ENCODE data around the gene ZNF385D. TPM values are rescaled to one million over a fixed set of nuclear protein-coding genes. Genes with fewer than 3 reads are reported as not detected.
A peak's percentile ranks its signal among the peaks of the same experiment; 100 is the strongest.

ZNF385D gene
- total and polyA plus RNA-seq, 4 donors = 6.2 to 33.7 (median 29.5) TPM

- 100% methylated on average over 3 of the region's 4 CpGs for WGBS (ENCODE audit: insufficient coverage)
- H3K4me1 ChIP-seq (ENCODE audit: control insufficient read depth, insufficient read depth, low read length) = no peaks in the 10 kb centered on the region
- H3K4me3 ChIP-seq (ENCODE audit: low read depth, low read length) = no peak overlapping the region
- H3K27me3 ChIP-seq (ENCODE audit: control insufficient read depth, insufficient read depth, low read length) = no peaks in the 10 kb centered on the region
- H3K9me3 ChIP-seq (ENCODE audit: control insufficient read depth, insufficient read depth, low read length) = no peaks in the 10 kb centered on the region
- no peak for DNase-seq (ENCODE audit: low read depth in 4 of 6, low spot score in 6 of 6)
- H3K36me3 ChIP-seq (ENCODE audit: control insufficient read depth, insufficient read depth, low read length) = no peaks in the 10 kb centered on the region
- no peak overlapping the region for H3K27ac ChIP-seq (ENCODE audit: low read depth, low read length)
These were observed 109.1 kb downstream of the ZNF385D start for GRCh38 chr3:21641959-21642358.

GRCh38 chr3:21638488-21638887 is 112.5 kb downstream of the ZNF385D start:
- 89% methylated on average over 1 of the region's 2 CpGs for WGBS (ENCODE audit: insufficient coverage)
- DNase-seq (ENCODE audit: low read depth in 4 of 6, low spot score in 6 of 6) = no peak
- no peaks in the 10 kb centered on the region for H3K36me3 ChIP-seq (ENCODE audit: control insufficient read depth, insufficient read depth, low read length)

GRCh38 chr3:21634112-21634511 is 116.9 kb downstream of the ZNF385D start:
- Histone ChIP-seq H3K36me3 (ENCODE audit: control insufficient read depth, insufficient read depth, low read length) (no peaks in the 10 kb centered on the region), H3K4me3 (ENCODE audit: low read depth, low read length) (no peak overlapping the region), H3K27me3 (ENCODE audit: control insufficient read depth, insufficient read depth, low read length) (no peaks in the 10 kb centered on the region), H3K4me1 (ENCODE audit: control insufficient read depth, insufficient read depth, low read length) (no peaks in the 10 kb centered on the region), H3K9me3 (ENCODE audit: control insufficient read depth, insufficient read depth, low read length) (no peaks in the 10 kb centered on the region), H3K27ac (ENCODE audit: low read depth, low read length) (no peak overlapping the region)
- WGBS (ENCODE audit: insufficient coverage) = no CpG with 5 or more reads among the region's 1 CpG
- DNase-seq (ENCODE audit: low read depth in 4 of 6, low spot score in 6 of 6) = no peak

More at GRCh38 chr3:21638488-21638887, 112.5 kb downstream of the ZNF385D start:
- H3K27ac ChIP-seq (ENCODE audit: low read depth, low read length) = no peak overlapping the region
- H3K27me3 ChIP-seq (ENCODE audit: control insufficient read depth, insufficient read depth, low read length) = no peaks in the 10 kb centered on the region
- H3K4me3 ChIP-seq (ENCODE audit: low read depth, low read length) = no peak overlapping the region
- H3K9me3 ChIP-seq (ENCODE audit: control insufficient read depth, insufficient read depth, low read length) = no peaks in the 10 kb centered on the region
- H3K4me1 ChIP-seq (ENCODE audit: control insufficient read depth, insufficient read depth, low read length) = no peaks in the 10 kb centered on the region

GRCh38 chr3:21624524-21624923 is 126.5 kb downstream of the ZNF385D start:
- no CpG with 5 or more reads among the region's 4 CpGs for WGBS (ENCODE audit: insufficient coverage)
- no peaks in the 10 kb centered on the region for H3K9me3 ChIP-seq (ENCODE audit: control insufficient read depth, insufficient read depth, low read length)
- no peak overlapping the region for H3K27ac ChIP-seq (ENCODE audit: low read depth, low read length)
- H3K36me3 ChIP-seq (ENCODE audit: control insufficient read depth, insufficient read depth, low read length) = no peaks in the 10 kb centered on the region
- no peaks in the 10 kb centered on the region for H3K4me1 ChIP-seq (ENCODE audit: control insufficient read depth, insufficient read depth, low read length)
- no peak for DNase-seq (ENCODE audit: low read depth in 4 of 6, low spot score in 6 of 6)
- no peak overlapping the region for H3K4me3 ChIP-seq (ENCODE audit: low read depth, low read length)
- no peaks in the 10 kb centered on the region for H3K27me3 ChIP-seq (ENCODE audit: control insufficient read depth, insufficient read depth, low read length)

DNA sequence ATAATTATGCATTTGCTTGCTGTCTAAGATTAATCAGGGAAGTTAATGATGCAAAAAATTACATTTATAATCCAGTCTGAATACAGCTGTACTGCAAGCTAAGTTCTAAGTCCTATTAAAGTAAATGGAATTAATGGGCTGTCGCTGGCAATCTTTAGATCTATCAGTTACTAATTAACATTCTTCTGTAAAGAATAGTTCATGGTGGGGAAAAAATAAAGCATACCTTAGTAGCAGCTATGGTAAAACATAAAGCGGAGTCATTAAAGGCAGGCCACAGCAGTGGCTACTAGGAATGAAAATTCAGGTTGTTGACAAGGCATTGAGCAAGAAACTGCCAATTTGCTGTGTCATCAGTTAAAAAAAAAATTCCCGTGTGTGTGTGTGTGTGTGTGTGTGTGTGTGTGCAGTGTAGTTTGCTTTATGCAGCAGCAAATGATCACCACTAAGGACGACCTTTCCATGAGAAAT is 129.8 kb downstream of the ZNF385D start:
- WGBS (ENCODE audit: insufficient coverage) = 59% methylated on average over 2 of the region's 4 CpGs

DNA sequence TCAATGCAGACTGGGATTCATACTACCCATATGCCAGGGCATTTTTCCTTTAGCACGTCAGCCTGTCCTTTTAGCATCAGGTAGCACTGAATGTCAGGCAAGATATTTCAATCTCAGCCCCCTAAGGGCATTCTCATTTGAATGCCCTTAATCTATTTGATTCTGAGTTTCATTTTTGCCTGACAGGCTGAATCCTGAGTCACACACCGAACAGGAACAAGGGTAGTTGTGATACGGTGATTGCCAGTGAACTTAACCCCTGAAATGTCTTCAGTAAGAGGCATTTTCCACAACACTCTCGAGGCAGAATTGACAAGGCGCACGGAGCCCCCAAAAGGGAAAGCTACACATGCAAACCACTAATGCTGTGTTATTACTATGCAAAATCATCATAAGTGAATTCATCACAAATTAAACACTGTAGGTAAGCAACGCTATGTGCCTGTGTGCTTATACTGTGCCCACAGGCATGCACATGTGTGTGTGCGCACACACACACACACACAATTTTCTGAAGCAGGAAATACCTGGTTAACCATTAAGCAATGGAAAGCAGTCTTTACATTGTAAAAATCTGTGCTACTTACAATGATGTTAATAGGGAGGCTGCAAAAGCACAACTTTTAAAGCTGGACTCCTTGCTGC is 130.4 kb downstream of the ZNF385D start:
- H3K27me3 ChIP-seq (ENCODE audit: control insufficient read depth, insufficient read depth, low read length) = no peaks in the 10 kb centered on the region
- H3K9me3 ChIP-seq (ENCODE audit: control insufficient read depth, insufficient read depth, low read length) = no peaks in the 10 kb centered on the region
- DNase-seq (ENCODE audit: low read depth in 4 of 6, low spot score in 6 of 6) = no peak
- H3K36me3 ChIP-seq (ENCODE audit: control insufficient read depth, insufficient read depth, low read length) = no peaks in the 10 kb centered on the region
- no peak overlapping the region for H3K27ac ChIP-seq (ENCODE audit: low read depth, low read length)
- H3K4me1 ChIP-seq (ENCODE audit: control insufficient read depth, insufficient read depth, low read length) = no peaks in the 10 kb centered on the region
- WGBS (ENCODE audit: insufficient coverage) = 55% methylated on average over 6 of the region's 8 CpGs
- no peak overlapping the region for H3K4me3 ChIP-seq (ENCODE audit: low read depth, low read length)

More for the DNA sequence above, 129.8 kb downstream of the ZNF385D start:
- no peaks in the 10 kb centered on the region for H3K4me1 ChIP-seq (ENCODE audit: control insufficient read depth, insufficient read depth, low read length)
- H3K4me3 ChIP-seq (ENCODE audit: low read depth, low read length) = no peak overlapping the region
- no peaks in the 10 kb centered on the region for H3K36me3 ChIP-seq (ENCODE audit: control insufficient read depth, insufficient read depth, low read length)
- no peak overlapping the region for H3K27ac ChIP-seq (ENCODE audit: low read depth, low read length)
- no peaks in the 10 kb centered on the region for H3K9me3 ChIP-seq (ENCODE audit: control insufficient read depth, insufficient read depth, low read length)
- DNase-seq (ENCODE audit: low read depth in 4 of 6, low spot score in 6 of 6) = peak in 1 of 6 donors; percentile 80
- no peaks in the 10 kb centered on the region for H3K27me3 ChIP-seq (ENCODE audit: control insufficient read depth, insufficient read depth, low read length)

DNA sequence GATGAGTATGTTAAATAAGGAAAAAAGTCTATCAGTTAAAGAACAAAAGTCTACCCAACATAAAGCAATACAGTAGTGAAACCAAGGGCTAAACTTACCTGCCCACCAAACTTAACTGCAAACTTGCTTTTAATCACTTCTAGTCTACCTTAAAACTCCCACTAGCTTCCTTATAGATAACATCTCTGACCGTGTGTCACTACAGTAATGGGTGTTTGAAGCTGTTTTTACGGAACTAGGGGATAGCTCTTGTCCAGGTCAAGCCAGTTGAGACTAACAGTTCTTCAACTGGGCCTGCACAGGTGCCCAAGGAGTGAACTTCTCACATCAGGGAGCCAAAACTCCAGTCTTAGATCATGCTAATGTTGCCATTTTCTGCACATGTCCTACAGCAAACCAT is 132.3 kb downstream of the ZNF385D start:
- Histone ChIP-seq H3K9me3 (ENCODE audit: control insufficient read depth, insufficient read depth, low read length) (no peaks in the 10 kb centered on the region), H3K27me3 (ENCODE audit: control insufficient read depth, insufficient read depth, low read length) (no peaks in the 10 kb centered on the region), H3K4me3 (ENCODE audit: low read depth, low read length) (no peak overlapping the region), H3K4me1 (ENCODE audit: control insufficient read depth, insufficient read depth, low read length) (no peaks in the 10 kb centered on the region), H3K36me3 (ENCODE audit: control insufficient read depth, insufficient read depth, low read length) (no peaks in the 10 kb centered on the region), H3K27ac (ENCODE audit: low read depth, low read length) (no peak overlapping the region)
- DNase-seq (ENCODE audit: low read depth in 4 of 6, low spot score in 6 of 6) = no peak
- WGBS (ENCODE audit: insufficient coverage) = no CpG with 5 or more reads among the region's 2 CpGs

GRCh38 chr3:21613372-21614070 is 137.5 kb downstream of the ZNF385D start:
- H3K4me1 ChIP-seq (ENCODE audit: control insufficient read depth, insufficient read depth, low read length) = no peaks in the 10 kb centered on the region
- no peaks in the 10 kb centered on the region for H3K36me3 ChIP-seq (ENCODE audit: control insufficient read depth, insufficient read depth, low read length)
- DNase-seq (ENCODE audit: low read depth in 4 of 6, low spot score in 6 of 6) = no peak
- no peak overlapping the region for H3K27ac ChIP-seq (ENCODE audit: low read depth, low read length)
- H3K9me3 ChIP-seq (ENCODE audit: control insufficient read depth, insufficient read depth, low read length) = no peaks in the 10 kb centered on the region
- H3K4me3 ChIP-seq (ENCODE audit: low read depth, low read length) = no peak overlapping the region
- no peaks in the 10 kb centered on the region for H3K27me3 ChIP-seq (ENCODE audit: control insufficient read depth, insufficient read depth, low read length)
- whole genome bisulfite sequencing (ENCODE audit: insufficient coverage) = no CpG with 5 or more reads among the region's 3 CpGs

- H3K4me1 ChIP-seq (ENCODE audit: control insufficient read depth, insufficient read depth, low read length) = no peaks in the 10 kb centered on the region
These were observed 149.8 kb downstream of the ZNF385D start for GRCh38 chr3:21601178-21601577.

GRCh38 chr3:21599890-21600289 is 151.1 kb downstream of the ZNF385D start:
- H3K4me1 ChIP-seq (ENCODE audit: control insufficient read depth, insufficient read depth, low read length) = no peaks in the 10 kb centered on the region
- no peaks in the 10 kb centered on the region for H3K9me3 ChIP-seq (ENCODE audit: control insufficient read depth, insufficient read depth, low read length)
- H3K27ac ChIP-seq (ENCODE audit: low read depth, low read length) = no peak overlapping the region
- H3K27me3 ChIP-seq (ENCODE audit: control insufficient read depth, insufficient read depth, low read length) = no peaks in the 10 kb centered on the region
- no peak overlapping the region for H3K4me3 ChIP-seq (ENCODE audit: low read depth, low read length)
- whole genome bisulfite sequencing (ENCODE audit: insufficient coverage) = 71% methylated on average over 1 of the region's 6 CpGs
- DNase-seq (ENCODE audit: low read depth in 4 of 6, low spot score in 6 of 6) = no peak
- H3K36me3 ChIP-seq (ENCODE audit: control insufficient read depth, insufficient read depth, low read length) = no peaks in the 10 kb centered on the region

More at GRCh38 chr3:21601178-21601577, 149.8 kb downstream of the ZNF385D start:
- Histone ChIP-seq H3K27me3 (ENCODE audit: control insufficient read depth, insufficient read depth, low read length) (no peaks in the 10 kb centered on the region), H3K27ac (ENCODE audit: low read depth, low read length) (no peak overlapping the region), H3K36me3 (ENCODE audit: control insufficient read depth, insufficient read depth, low read length) (no peaks in the 10 kb centered on the region), H3K9me3 (ENCODE audit: control insufficient read depth, insufficient read depth, low read length) (no peaks in the 10 kb centered on the region), H3K4me3 (ENCODE audit: low read depth, low read length) (no peak overlapping the region)
- WGBS (ENCODE audit: insufficient coverage) = no CpG with 5 or more reads among the region's 1 CpG
- DNase-seq (ENCODE audit: low read depth in 4 of 6, low spot score in 6 of 6) = peak in 2 of 6 donors; percentile 40 to 82
